Mesothelial cell of epicardium (in vitro differentiated cells): ENCODE results near the gene ZPBP2. TPM values are rescaled to one million over a fixed set of nuclear protein-coding genes. Genes with fewer than 3 reads are reported as not detected.

Experiments
- DNase-seq, 2 experiments: peaks; one replicate each; pipeline ENCODE4 v3.0.0; 2021; ENCODE audit warnings: low spot score in 2 of 2; ENCODE audit not compliant: unreplicated experiment in 2 of 2
- H3K27ac Mint-ChIP-seq: 2 replicates; pipeline ENCODE4 v1.8.0; 2021; ENCODE audit warnings: mixed read lengths
- H3K27me3 Mint-ChIP-seq: 2 replicates; pipeline ENCODE4 v1.8.0; 2021; ENCODE audit warnings: low read depth, mixed read lengths
- H3K36me3 Mint-ChIP-seq: 2 replicates; pipeline ENCODE4 v1.8.0; 2021; ENCODE audit warnings: mixed read lengths
- H3K4me1 Mint-ChIP-seq: 2 replicates; pipeline ENCODE4 v1.8.0; 2021; ENCODE audit warnings: mixed read lengths
- H3K4me3 Mint-ChIP-seq: 2 replicates; pipeline ENCODE4 v1.8.0; 2021; ENCODE audit warnings: mild to moderate bottlenecking, moderate library complexity, mixed read lengths
- H3K9me3 Mint-ChIP-seq: 2 replicates; pipeline ENCODE4 v1.8.0; 2021; ENCODE audit warnings: mixed read lengths
- total RNA-seq: library from RNA; stranded (reverse); gene quantifications from 3 replicates; pipeline ENCODE4 v1.2.1, GENCODE V29; 2021
- TF ChIP-seq, protein P1 (sequence below): fragments of 200-600 bp; sonication (generic); IDR thresholded peaks from one replicate; pipeline ENCODE4 v1.5.0; 2021; ENCODE audit warnings: antibody characterized with exemption; ENCODE audit not compliant: unreplicated experiment

ZPBP2 gene
- total RNA-seq, 1 donor from 2014 or later: not detected

DNA sequence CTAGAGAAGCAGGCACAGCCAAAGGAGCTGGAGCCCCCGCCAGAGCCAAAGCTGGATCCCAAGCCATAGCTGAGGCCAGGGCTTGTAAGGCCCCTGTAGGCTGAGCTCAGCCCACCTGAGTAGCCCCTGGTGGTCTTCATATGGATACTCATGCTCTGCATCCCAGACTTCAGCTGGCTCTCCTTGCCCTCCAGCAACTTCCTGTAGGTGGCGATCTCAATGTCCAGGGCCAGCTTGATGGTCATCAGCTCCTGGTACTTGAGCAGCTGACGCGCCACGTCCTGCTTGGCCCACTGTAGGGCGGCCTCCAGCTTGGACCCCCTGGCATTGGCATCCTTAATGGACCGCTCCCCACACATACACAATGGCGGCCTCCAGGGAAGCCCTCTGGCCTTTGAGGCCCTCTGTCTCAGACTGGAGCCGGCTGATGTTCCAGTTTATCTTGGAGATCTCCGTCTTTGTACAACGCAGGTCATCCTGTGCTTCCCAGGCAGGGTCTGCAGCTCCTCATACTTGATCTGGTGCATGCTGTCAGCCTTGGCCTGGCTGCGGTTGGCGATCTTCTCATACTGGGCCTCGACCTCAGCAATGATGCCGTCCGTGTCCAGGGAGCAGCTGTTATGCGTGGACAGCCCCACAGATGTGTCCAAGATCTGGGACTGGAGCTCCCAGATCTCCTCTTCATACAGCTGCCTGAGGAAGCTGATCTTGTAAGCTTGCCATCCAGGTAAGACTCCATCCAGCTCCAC lies 32.8 kb upstream of the ZPBP2 start:
- Mint-ChIP-seq H3K9me3 (peaks cover 29% of the 10 kb centered on the region), H3K27me3 (peaks cover 12% of the 10 kb centered on the region), H3K36me3 (peaks cover 6% of the 10 kb centered on the region), H3K4me3 (no peak overlapping the region), H3K27ac (no peak overlapping the region), H3K4me1 (no peaks in the 10 kb centered on the region)
- DNase-seq: no peak
- TF ChIP-seq, protein P1, sequence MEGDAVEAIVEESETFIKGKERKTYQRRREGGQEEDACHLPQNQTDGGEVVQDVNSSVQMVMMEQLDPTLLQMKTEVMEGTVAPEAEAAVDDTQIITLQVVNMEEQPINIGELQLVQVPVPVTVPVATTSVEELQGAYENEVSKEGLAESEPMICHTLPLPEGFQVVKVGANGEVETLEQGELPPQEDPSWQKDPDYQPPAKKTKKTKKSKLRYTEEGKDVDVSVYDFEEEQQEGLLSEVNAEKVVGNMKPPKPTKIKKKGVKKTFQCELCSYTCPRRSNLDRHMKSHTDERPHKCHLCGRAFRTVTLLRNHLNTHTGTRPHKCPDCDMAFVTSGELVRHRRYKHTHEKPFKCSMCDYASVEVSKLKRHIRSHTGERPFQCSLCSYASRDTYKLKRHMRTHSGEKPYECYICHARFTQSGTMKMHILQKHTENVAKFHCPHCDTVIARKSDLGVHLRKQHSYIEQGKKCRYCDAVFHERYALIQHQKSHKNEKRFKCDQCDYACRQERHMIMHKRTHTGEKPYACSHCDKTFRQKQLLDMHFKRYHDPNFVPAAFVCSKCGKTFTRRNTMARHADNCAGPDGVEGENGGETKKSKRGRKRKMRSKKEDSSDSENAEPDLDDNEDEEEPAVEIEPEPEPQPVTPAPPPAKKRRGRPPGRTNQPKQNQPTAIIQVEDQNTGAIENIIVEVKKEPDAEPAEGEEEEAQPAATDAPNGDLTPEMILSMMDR: no peak

DNA sequence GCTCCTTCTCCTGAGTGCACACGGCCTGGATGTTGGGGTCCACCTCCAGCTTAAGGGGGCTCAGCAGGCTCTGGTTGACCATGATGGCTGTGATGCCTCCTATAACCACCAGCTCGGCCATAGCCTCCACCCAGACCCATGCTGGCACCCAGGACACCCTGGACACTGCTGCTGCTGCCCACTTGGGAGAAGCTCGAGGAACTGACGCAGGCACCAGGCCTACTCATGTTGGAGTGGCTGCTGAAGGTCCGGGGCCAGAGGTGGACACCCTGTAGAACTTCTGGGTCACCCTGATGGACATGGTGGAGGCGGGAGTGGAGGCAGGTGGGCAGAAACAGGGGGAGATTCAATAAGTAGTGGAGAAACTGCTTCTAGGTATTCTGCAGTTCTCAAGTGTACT lies 31.9 kb upstream of the ZPBP2 start:
- no peak overlapping the region for H3K4me3 Mint-ChIP-seq
- no peak for DNase-seq
- H3K27me3 Mint-ChIP-seq: peaks cover 17% of the 10 kb centered on the region
- no peak overlapping the region for H3K27ac Mint-ChIP-seq
- peaks cover 6% of the 10 kb centered on the region for H3K36me3 Mint-ChIP-seq
- no peaks in the 10 kb centered on the region for H3K4me1 Mint-ChIP-seq
- TF ChIP-seq, protein P1: no peak
- H3K9me3 Mint-ChIP-seq: peaks cover 29% of the 10 kb centered on the region

DNA sequence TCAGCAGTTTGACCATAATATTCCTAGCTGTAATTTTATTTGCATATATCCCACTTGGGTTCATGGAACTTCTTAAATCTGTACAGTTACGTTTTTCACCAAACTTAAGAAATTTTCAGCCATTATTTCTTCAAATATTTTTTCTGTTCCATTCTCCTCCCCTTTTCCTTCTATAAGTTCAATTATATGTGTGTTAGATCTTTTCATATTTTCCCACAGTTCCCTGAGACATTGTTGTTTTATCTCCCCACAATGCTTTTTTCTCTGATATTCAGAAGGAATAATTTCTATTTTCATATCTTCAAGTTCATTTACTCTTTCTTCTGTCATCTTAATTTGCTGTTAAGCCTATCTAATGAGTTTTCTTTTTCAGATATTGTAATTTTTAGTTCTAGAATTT lies 29.9 kb upstream of the ZPBP2 start:
- Mint-ChIP-seq H3K9me3 (peaks cover 29% of the 10 kb centered on the region), H3K4me3 (no peak overlapping the region), H3K4me1 (no peaks in the 10 kb centered on the region), H3K27me3 (peaks cover 26% of the 10 kb centered on the region), H3K27ac (no peak overlapping the region), H3K36me3 (peaks cover 6% of the 10 kb centered on the region)
- no peak for DNase-seq
- TF ChIP-seq, protein P1: no peak

DNA sequence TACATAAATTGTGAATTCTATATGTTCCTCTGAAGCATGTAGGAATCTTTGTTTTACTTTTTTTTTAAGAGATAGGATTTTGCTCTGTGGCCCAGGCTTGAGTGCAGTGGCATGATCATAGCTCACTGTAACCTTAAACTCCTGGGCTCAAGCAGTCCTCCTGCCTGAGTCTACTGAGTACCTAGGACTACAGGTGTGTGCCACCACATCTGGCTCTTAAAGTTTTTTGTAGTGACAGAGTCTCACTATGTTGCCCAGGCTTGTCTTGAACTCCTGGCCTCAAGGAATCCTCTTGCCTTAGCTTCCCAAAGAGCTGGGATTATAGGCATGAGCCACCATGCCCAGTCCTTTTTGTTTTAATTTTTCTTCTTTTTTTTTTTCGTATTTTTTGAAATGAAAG lies 29.2 kb upstream of the ZPBP2 start:
- H3K4me1 Mint-ChIP-seq: no peaks in the 10 kb centered on the region
- DNase-seq: no peak
- no peak overlapping the region for H3K4me3 Mint-ChIP-seq
- peaks cover 6% of the 10 kb centered on the region for H3K36me3 Mint-ChIP-seq
- H3K27me3 Mint-ChIP-seq: peaks cover 27% of the 10 kb centered on the region
- TF ChIP-seq, protein P1: no peak
- H3K9me3 Mint-ChIP-seq: peaks cover 25% of the 10 kb centered on the region
- H3K27ac Mint-ChIP-seq: no peak overlapping the region

DNA sequence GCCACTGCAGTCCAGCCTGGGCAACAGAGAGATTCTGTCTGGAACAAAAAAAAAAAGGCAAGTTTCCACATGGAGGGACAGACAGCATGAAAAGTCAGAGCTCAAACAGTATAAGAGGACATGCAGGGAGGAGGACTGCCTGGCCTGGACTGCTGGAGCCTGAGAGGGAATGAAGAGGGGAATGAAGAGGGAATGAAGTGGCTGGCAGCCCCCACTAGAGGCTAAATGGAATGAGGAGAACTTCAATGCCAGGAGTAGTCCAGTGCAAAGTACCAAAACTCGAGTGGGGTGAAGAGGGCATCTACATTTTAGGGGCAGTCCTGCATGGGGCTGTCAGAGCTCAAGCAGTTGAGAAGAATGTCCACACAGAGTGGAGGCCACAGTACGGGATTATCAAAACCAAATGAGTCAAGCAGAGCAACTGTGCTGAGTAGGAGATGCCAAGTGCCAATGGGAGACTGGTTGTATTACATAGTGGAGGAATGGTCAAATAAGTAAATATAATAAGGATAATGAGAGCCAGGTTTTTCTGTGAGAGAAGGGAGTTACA lies 26.8 kb upstream of the ZPBP2 start:
- no peak for DNase-seq
- H3K4me3 Mint-ChIP-seq: no peak overlapping the region
- TF ChIP-seq, protein P1: no peak
- peaks cover 9% of the 10 kb centered on the region for H3K9me3 Mint-ChIP-seq
- peaks cover 6% of the 10 kb centered on the region for H3K36me3 Mint-ChIP-seq
- H3K27ac Mint-ChIP-seq: no peak overlapping the region
- peaks cover 23% of the 10 kb centered on the region for H3K27me3 Mint-ChIP-seq
- peaks cover under 1% of the 10 kb centered on the region for H3K4me1 Mint-ChIP-seq
